Esophagus squamous epithelium (tissue), 5 donors: ENCODE measurements around the gene ITGA6. TPM values are rescaled to one million over a fixed set of nuclear protein-coding genes. Genes with fewer than 3 reads are reported as not detected.

Source experiments
- DNase-seq: peaks from one replicate; lab custom pipeline; 2025; lab: John Stamatoyannopoulos, UW
- H3K27ac ChIP-seq, 4 donors: fragments of 200-600 bp; sonication (generic); one replicate each; pipeline ENCODE4 v1.5.1; 2016 to 2019; ENCODE audit warnings: mild to moderate bottlenecking in 1 of 4
- H3K27me3 ChIP-seq, 4 donors: fragments of 200-600 bp; sonication (generic); 1 replicate in 3 of 4; 2 replicates in 1 of 4; pipeline versions ENCODE4 v1.5.1 to v1.6.0; 2017 to 2021; ENCODE audit warnings: antibody characterized with exemption in 1 of 4
- H3K36me3 ChIP-seq, 3 donors: fragments of 200-600 bp; sonication (generic); one replicate each; pipeline ENCODE4 v1.5.1; 2016 to 2019
- H3K4me1 ChIP-seq, 3 donors: fragments of 200-600 bp; sonication (generic); one replicate each; pipeline ENCODE4 v1.5.1; 2017 to 2019
- H3K4me3 ChIP-seq, 4 donors: fragments of 200-600 bp; sonication (generic); 1 replicate in 3 of 4; 2 replicates in 1 of 4; pipeline ENCODE4 v1.5.1; 2016 to 2019; ENCODE audit warnings: mild to moderate bottlenecking in 2 of 4, moderate library complexity in 1 of 4
- H3K9me3 ChIP-seq, 3 donors: fragments of 200-600 bp; sonication (generic); one replicate each; pipeline ENCODE4 v1.5.1; 2016 to 2019
- CTCF ChIP-seq, 6 experiments: fragments of 450-650 bp in 4 of 6; fragments of 200-600 bp in 2 of 6; sonication (generic) in 2 of 6; IDR thresholded peaks; one replicate each; pipeline ENCODE4 v1.5.1; 2016 to 2019; ENCODE audit warnings: antibody characterized with exemption in 6 of 6, mild to moderate bottlenecking in 4 of 6, moderate library complexity in 4 of 6
- POLR2A ChIP-seq, 4 donors: fragments of 450-650 bp; IDR thresholded peaks; one replicate each; pipeline ENCODE4 v1.6.1; 2017; ENCODE audit warnings: antibody characterized with exemption in 4 of 4, mild to moderate bottlenecking in 4 of 4, moderate library complexity in 3 of 4
- WGBS, 2 donors: methylation state at CpG; one replicate each; pipeline ENCODE4 v1.1.5; 2018; 5-methylcytosine and 5-hydroxymethylcytosine counted together
- intact Hi-C: fragments of 100-400 bp; cut with DNase I; formaldehyde crosslinking; loops from one replicate; pipeline ENCODE4 v1.15.0; 2022
- total RNA-seq, 4 donors: library from RNA; depleted of rRNA; stranded (reverse); fragments of >200 nt; gene quantifications; one replicate each; pipeline ENCODE4 v1.1.0, GENCODE V29; 2016
- donor health status: DM: yes; HTN: yes; CAD: no.

The ITGA6 gene
- total RNA-seq, 4 donors from 2014 or later: 60.0 to 164 (median 105) TPM

GRCh38 chr2:172389685-172390339 lies 37.6 kb upstream of the ITGA6 start:
- Histone ChIP-seq H3K9me3 (no peaks in the 10 kb centered on the region), H3K4me1 (peaks cover 0 to 4% (median 0%) of the 10 kb centered on the region in 3 donors), H3K4me3 (no peak overlapping the region), H3K27ac (no peak overlapping the region), H3K27me3 (peaks cover 0 to 3% (median 0%) of the 10 kb centered on the region in 4 donors), H3K36me3 (no peaks in the 10 kb centered on the region)
- WGBS, 2 donors: 56 to 73% methylated on average over 4 of the region's 4 CpGs
- intact Hi-C loops: no loop called here
- no peak for TF ChIP-seq CTCF (IDR thresholded peaks at IDR 0.05)
- TF ChIP-seq POLR2A (IDR thresholded peaks at IDR 0.05): no peak
- no peak for DNase-seq

GRCh38 chr2:172394002-172394401 lies 33.4 kb upstream of the ITGA6 start:
- no peak for DNase-seq
- H3K9me3 ChIP-seq: no peaks in the 10 kb centered on the region
- H3K36me3 ChIP-seq: no peaks in the 10 kb centered on the region
- intact Hi-C loops: no loop called here
- no peak overlapping the region for H3K4me3 ChIP-seq
- TF ChIP-seq POLR2A (IDR thresholded peaks at IDR 0.05) (no peak), CTCF (IDR thresholded peaks at IDR 0.05) (no peak)
- peak overlapping the region in 3 of 4 donors; percentile 0 to 40 (median 28) for H3K27ac ChIP-seq
- H3K4me1 ChIP-seq: peaks cover 0 to 24% (median 12%) of the 10 kb centered on the region in 3 donors
- H3K27me3 ChIP-seq: no peaks in the 10 kb centered on the region
- 44 to 56% methylated on average over 1 of the region's 1 CpG for WGBS, 2 donors

- no peaks in the 10 kb centered on the region for H3K9me3 ChIP-seq
- peaks cover 0 to 24% (median 12%) of the 10 kb centered on the region in 3 donors for H3K4me1 ChIP-seq
- intact Hi-C loops: no loop called here
- WGBS, 2 donors: 26 to 52% methylated on average over 3 of the region's 3 CpGs
- H3K27ac ChIP-seq: no peak overlapping the region
- no peak overlapping the region for H3K4me3 ChIP-seq
- H3K27me3 ChIP-seq: no peaks in the 10 kb centered on the region
- TF ChIP-seq POLR2A (IDR thresholded peaks at IDR 0.05) (no peak), CTCF (IDR thresholded peaks at IDR 0.05) (no peak)
- DNase-seq: no peak
- H3K36me3 ChIP-seq: no peaks in the 10 kb centered on the region
Observed at GRCh38 chr2:172395503-172395902, 31.9 kb upstream of the ITGA6 start.

- intact Hi-C loops: no loop called here
- DNase-seq: no peak
- TF ChIP-seq CTCF (IDR thresholded peaks at IDR 0.05): no peak
- no peak for TF ChIP-seq POLR2A (IDR thresholded peaks at IDR 0.05)
- peaks cover 0 to 29% (median 12%) of the 10 kb centered on the region in 3 donors for H3K4me1 ChIP-seq
- no peak overlapping the region for H3K27ac ChIP-seq
- H3K9me3 ChIP-seq: no peaks in the 10 kb centered on the region
- H3K36me3 ChIP-seq: no peaks in the 10 kb centered on the region
- no peaks in the 10 kb centered on the region for H3K27me3 ChIP-seq
- 35 to 64% methylated on average over 3 to 5 of the region's 6 CpGs for WGBS, 2 donors
- no peak overlapping the region for H3K4me3 ChIP-seq
Observed at GRCh38 chr2:172397148-172397834, 30.1 kb upstream of the ITGA6 start.

GRCh38 chr2:172398440-172398839 lies 28.9 kb upstream of the ITGA6 start:
- H3K4me1 ChIP-seq: peaks cover 0 to 35% (median 12%) of the 10 kb centered on the region in 3 donors
- WGBS, 2 donors: 64 to 77% methylated on average over 2 of the region's 2 CpGs
- TF ChIP-seq POLR2A (IDR thresholded peaks at IDR 0.05) (no peak), CTCF (IDR thresholded peaks at IDR 0.05) (peak in 1 of 6 experiments; percentile 11)
- H3K36me3 ChIP-seq: no peaks in the 10 kb centered on the region
- H3K27me3 ChIP-seq: no peaks in the 10 kb centered on the region
- H3K27ac ChIP-seq: no peak overlapping the region
- intact Hi-C loops: no loop called here
- no peak for DNase-seq
- no peak overlapping the region for H3K4me3 ChIP-seq
- no peaks in the 10 kb centered on the region for H3K9me3 ChIP-seq
